Suprapubic skin (tissue), 4 donors: ENCODE results near the gene CLIP1. TPM values are rescaled to one million over a fixed set of nuclear protein-coding genes. Genes with fewer than 3 reads are reported as not detected.
A peak's percentile ranks its signal among the peaks of the same experiment; 100 is the strongest.

ENCODE experiments used
- DNase-seq, 2 donors: peaks; one replicate each; pipeline ENCODE4 v3.0.0-alpha.2; 2019; ENCODE audit warnings: low spot score in 2 of 2
- H3K27ac ChIP-seq: fragments of 200-600 bp; sonication (generic); one replicate; pipeline ENCODE4 v1.5.1; 2019
- H3K27me3 ChIP-seq: fragments of 200-600 bp; sonication (generic); one replicate; pipeline ENCODE4 v1.5.1; 2019
- H3K36me3 ChIP-seq: fragments of 200-600 bp; sonication (generic); one replicate; pipeline ENCODE4 v1.5.1; 2019
- H3K4me1 ChIP-seq: fragments of 200-600 bp; sonication (generic); one replicate; pipeline ENCODE4 v1.5.1; 2019
- H3K4me3 ChIP-seq: fragments of 200-600 bp; sonication (generic); one replicate; pipeline ENCODE4 v1.5.1; 2019; ENCODE audit warnings: mild to moderate bottlenecking
- H3K9me3 ChIP-seq: fragments of 200-600 bp; sonication (generic); one replicate; pipeline ENCODE4 v1.5.1; 2019
- CTCF ChIP-seq, 2 donors: fragments of 200-600 bp in 1 of 2; fragments of 450-650 bp in 1 of 2; sonication (generic) in 1 of 2; IDR thresholded peaks; one replicate each; pipeline ENCODE4 v1.5.1; 2016 to 2019; ENCODE audit warnings: antibody characterized with exemption in 2 of 2, mild to moderate bottlenecking in 1 of 2, moderate library complexity in 1 of 2
- EP300 ChIP-seq: sonication (generic); formaldehyde crosslinking; IDR thresholded peaks from one replicate; pipeline ENCODE4 v1.6.1; 2017; ENCODE audit warnings: antibody characterized with exemption
- POLR2A ChIP-seq, 2 donors: fragments of 450-650 bp; IDR thresholded peaks; one replicate each; pipeline ENCODE4 v1.6.1; 2017; ENCODE audit warnings: antibody characterized with exemption in 2 of 2, mild to moderate bottlenecking in 2 of 2, moderate library complexity in 2 of 2
- POLR2AphosphoS5 ChIP-seq, 3 donors: sonication (generic); formaldehyde crosslinking; IDR thresholded peaks; one replicate each; pipeline ENCODE4 v1.6.1; 2017; ENCODE audit warnings: antibody characterized with exemption in 3 of 3
- WGBS: methylation state at CpG from one replicate; pipeline ENCODE4 v1.1.5; 2018; 5-methylcytosine and 5-hydroxymethylcytosine counted together
- total RNA-seq, 4 donors: library from RNA; depleted of rRNA; stranded (reverse); fragments of >200 nt; gene quantifications; one replicate each; pipeline ENCODE4 v1.1.0, GENCODE V29; 2016

The CLIP1 gene
- total RNA-seq, 4 donors from 2014 or later, result 107 to 170 (median 149) TPM

- Histone ChIP-seq H3K9me3 (no peaks in the 10 kb centered on the region), H3K27me3 (no peaks in the 10 kb centered on the region), H3K4me1 (peaks cover 8% of the 10 kb centered on the region), H3K4me3 (no peak overlapping the region), H3K27ac (no peak overlapping the region), H3K36me3 (no peaks in the 10 kb centered on the region)
- 81% methylated on average over 2 of the region's 2 CpGs for WGBS
- peak in 1 of 2 donors; percentile 40 for DNase-seq
- no peak for TF ChIP-seq POLR2A (IDR thresholded peaks at IDR 0.05)
- no peak for TF ChIP-seq EP300
- TF ChIP-seq CTCF (IDR thresholded peaks at IDR 0.05), result no peak
- TF ChIP-seq POLR2AphosphoS5 (IDR thresholded peaks at IDR 0.05), result no peak
Measured at GRCh38 chr12:122460641-122461040, 38.2 kb upstream of the CLIP1 start.

- Histone ChIP-seq H3K36me3 (no peaks in the 10 kb centered on the region), H3K27ac (no peak overlapping the region), H3K9me3 (no peaks in the 10 kb centered on the region), H3K27me3 (no peaks in the 10 kb centered on the region), H3K4me3 (no peak overlapping the region), H3K4me1 (peaks cover 8% of the 10 kb centered on the region)
- DNase-seq, result peak; percentile 13 to 55
- TF ChIP-seq CTCF (IDR thresholded peaks at IDR 0.05) (no peak), EP300 (no peak), POLR2AphosphoS5 (IDR thresholded peaks at IDR 0.05) (no peak), POLR2A (IDR thresholded peaks at IDR 0.05) (no peak)
- 85% methylated on average over 7 of the region's 7 CpGs for WGBS
Measured at GRCh38 chr12:122460061-122460460, 37.6 kb upstream of the CLIP1 start.

- peaks cover 3% of the 10 kb centered on the region for H3K4me1 ChIP-seq
- H3K36me3 ChIP-seq, result no peaks in the 10 kb centered on the region
- 100% methylated on average over 2 of the region's 2 CpGs for WGBS
- no peaks in the 10 kb centered on the region for H3K9me3 ChIP-seq
- H3K27ac ChIP-seq, result no peak overlapping the region
- no peaks in the 10 kb centered on the region for H3K27me3 ChIP-seq
- no peak overlapping the region for H3K4me3 ChIP-seq
- peak; percentile 6 to 9 for DNase-seq
- TF ChIP-seq EP300 (no peak), CTCF (IDR thresholded peaks at IDR 0.05) (no peak), POLR2A (IDR thresholded peaks at IDR 0.05) (no peak), POLR2AphosphoS5 (IDR thresholded peaks at IDR 0.05) (no peak)
Measured at GRCh38 chr12:122459211-122459610, 36.7 kb upstream of the CLIP1 start.

- Histone ChIP-seq H3K27ac (no peak overlapping the region), H3K4me3 (no peak overlapping the region), H3K9me3 (no peaks in the 10 kb centered on the region), H3K36me3 (no peaks in the 10 kb centered on the region), H3K4me1 (peaks cover 3% of the 10 kb centered on the region), H3K27me3 (no peaks in the 10 kb centered on the region)
- DNase-seq, result peak; percentile 38 to 40
- no peak for TF ChIP-seq POLR2A (IDR thresholded peaks at IDR 0.05)
- 86% methylated on average over 17 of the region's 17 CpGs for WGBS
Measured at GRCh38 chr12:122458105-122459035, 35.9 kb upstream of the CLIP1 start.

- Histone ChIP-seq H3K9me3 (no peaks in the 10 kb centered on the region), H3K4me3 (no peak overlapping the region), H3K4me1 (peaks cover 3% of the 10 kb centered on the region), H3K27ac (no peak overlapping the region), H3K27me3 (no peaks in the 10 kb centered on the region), H3K36me3 (no peaks in the 10 kb centered on the region)
- TF ChIP-seq CTCF (IDR thresholded peaks at IDR 0.05) (no peak), POLR2AphosphoS5 (IDR thresholded peaks at IDR 0.05) (no peak)
- WGBS, result 44% methylated on average over 2 of the region's 2 CpGs
- peak; percentile 26 to 38 for DNase-seq
Measured at GRCh38 chr12:122457627-122458026, 35.2 kb upstream of the CLIP1 start.
